HG03135 (cell line): ENCODE data around the gene TRIM71.
"Not testable (repeated sequence)": the region's sequence is repeated elsewhere in the genome, so short reads cannot be mapped to it uniquely, and the experiment has no call there.

ENCODE experiments used
- ATAC-seq: cut with Tn5 transposase; IDR thresholded peaks from one replicate; pipeline ENCODE4 v1.9.1; 2021; ENCODE audit warnings: mild to moderate bottlenecking, moderate library complexity; ENCODE audit not compliant: unreplicated experiment

Gene TRIM71

DNA sequence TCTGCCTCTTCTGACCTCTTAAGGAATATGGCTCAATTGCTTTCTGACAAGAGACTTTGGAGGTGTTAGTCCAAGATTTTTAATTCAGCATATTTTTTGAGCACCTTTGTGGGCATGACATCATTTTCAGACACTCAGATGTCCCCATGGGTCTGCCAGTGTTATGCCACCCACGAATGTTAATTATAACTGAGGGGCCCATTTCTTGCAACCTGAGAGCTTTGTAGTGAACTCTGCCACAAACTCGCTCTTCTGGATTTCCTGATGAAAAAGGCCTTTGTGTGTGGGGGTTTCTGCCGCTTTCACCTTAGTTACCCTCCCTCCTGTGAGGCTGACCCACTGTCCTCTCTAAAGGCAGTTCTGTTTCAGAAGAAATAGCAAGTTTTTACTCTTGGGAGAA is 69.1 kb downstream of the TRIM71 start:
- ATAC-seq, result no peak

DNA sequence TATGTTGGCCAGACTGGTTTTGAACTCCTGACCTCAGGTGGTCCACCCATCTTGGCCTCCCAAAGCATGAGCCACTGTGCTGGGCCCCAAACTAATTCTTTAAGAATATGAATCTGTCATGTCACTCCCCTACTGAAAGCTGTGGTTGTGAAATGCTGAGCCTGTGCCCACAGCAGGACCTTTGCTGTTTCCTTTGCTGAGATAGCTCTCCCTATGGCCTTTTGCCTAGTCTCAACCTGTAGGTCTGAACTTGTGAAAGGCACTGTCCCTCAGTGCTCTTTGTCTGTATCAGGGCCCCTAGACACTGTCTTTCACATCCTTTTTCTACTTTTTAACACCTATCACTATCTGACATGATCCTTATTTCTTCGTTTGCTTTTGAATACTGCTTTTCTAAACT is 70.9 kb downstream of the TRIM71 start:
- ATAC-seq, result peak; percentile 92

- no peak for ATAC-seq
These were observed 72.9 kb downstream of the TRIM71 start for GRCh38 chr3:32890420-32891276.

DNA sequence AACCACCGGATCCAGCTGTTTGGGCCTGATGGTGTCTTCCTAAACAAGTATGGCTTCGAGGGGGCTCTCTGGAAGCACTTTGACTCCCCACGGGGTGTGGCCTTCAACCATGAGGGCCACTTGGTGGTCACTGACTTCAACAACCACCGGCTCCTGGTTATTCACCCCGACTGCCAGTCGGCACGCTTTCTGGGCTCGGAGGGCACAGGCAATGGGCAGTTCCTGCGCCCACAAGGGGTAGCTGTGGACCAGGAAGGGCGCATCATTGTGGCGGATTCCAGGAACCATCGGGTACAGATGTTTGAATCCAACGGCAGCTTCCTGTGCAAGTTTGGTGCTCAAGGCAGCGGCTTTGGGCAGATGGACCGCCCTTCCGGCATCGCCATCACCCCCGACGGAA is 73.6 kb downstream of the TRIM71 start:
- no peak for ATAC-seq

DNA sequence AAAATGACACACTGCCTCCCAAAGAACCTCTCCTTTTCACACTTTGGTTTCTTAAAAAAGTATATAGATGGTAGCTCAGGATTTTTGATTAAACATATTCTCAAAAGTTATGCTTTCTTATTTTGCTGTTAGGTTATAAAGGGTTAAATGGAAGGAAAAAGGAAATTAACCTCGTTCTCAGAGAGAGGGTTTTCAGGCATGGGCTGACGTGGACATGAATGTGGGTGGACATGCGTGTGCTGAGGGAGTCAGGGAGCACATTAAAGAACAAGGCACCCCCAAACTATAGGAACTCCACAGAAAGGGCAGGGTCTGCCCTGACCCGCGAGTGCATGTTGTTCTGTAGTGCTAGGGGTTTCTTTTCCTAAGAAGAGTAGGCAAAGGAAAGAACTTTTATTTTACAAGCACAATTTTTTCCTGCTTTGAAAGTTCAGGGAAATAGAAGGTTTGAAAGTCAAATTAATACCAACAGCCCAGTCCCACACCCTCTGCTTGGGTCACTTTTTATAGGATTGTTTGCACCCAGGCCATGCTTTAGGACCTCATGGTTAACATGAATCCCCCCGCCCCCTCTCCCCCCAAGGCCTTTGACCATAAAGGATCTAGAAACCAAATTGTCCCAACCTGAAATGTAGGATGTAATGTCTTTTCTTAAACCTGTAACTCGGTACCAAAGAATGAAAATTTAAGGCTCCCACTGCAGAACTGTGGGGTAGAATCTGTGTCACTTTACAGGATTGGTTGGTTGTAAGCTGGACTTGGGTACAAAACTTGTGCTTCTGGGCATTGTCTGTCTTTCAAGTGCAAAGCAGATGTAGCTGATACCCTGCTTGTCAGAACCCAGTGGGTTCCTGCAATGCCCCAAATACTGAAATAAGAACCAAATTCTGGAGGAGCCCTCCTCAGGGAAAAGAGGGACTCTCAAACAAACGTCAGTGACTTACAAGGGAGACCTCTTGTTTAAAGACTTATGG is 75.1 kb downstream of the TRIM71 start:
- ATAC-seq, result no peak

- no peak for ATAC-seq
These were observed 77.2 kb downstream of the TRIM71 start for GRCh38 chr3:32894977-32895376.

DNA sequence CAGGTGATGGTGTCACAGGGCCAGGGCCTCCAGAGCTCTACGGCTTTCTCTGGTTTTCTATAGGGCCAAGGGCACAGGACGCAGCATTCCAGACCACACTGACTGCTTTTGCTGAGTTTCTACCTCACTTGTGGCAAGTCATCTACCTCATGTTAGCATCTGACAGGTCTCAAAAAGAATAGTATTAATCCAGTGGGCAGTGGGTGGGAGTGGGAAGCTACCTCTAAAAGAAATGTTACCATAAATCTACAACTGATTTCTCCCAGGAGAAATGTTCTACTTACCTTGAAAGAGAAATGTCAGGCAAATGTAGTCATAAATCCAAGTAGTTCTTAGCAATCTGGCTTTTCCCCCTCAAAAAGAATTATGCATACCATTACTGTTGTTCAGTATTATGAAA is 77.9 kb downstream of the TRIM71 start:
- ATAC-seq, result no peak

GRCh38 chr3:32896143-32896542 is 78.3 kb downstream of the TRIM71 start:
- no peak for ATAC-seq

DNA sequence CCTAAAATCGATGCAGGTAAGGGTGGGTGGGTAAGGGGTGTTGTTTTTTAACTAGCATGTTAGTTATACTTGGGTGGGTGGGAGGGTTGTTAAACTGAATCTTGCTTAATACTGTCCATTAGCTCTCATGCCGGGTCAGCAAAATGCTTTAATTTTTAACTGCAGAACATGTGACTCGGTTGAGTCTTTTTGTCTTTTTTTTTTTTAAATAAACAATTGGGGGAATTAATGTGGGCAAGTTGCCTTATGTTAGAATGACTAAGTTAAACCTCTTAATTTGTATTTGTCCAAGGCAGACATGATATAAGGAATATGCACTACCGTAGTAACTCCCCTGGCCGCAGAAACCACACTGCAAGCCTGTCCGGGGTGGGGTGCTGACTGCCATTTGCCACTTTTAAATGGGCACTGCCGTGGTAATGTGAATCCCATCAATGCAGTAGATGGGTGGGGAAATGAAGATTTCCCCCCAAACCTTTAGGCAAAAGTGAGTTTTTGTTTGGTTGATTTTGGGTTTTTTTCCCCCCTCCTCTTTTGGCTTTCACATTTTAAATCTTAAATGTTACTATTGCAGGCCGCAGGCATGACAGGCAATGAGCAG is 79.3 kb downstream of the TRIM71 start:
- no peak for ATAC-seq

- no peak for ATAC-seq
These were observed 80.3 kb downstream of the TRIM71 start for GRCh38 chr3:32897981-32898623.

GRCh38 chr3:32899265-32899664 is 81.5 kb downstream of the TRIM71 start:
- no peak for ATAC-seq

DNA sequence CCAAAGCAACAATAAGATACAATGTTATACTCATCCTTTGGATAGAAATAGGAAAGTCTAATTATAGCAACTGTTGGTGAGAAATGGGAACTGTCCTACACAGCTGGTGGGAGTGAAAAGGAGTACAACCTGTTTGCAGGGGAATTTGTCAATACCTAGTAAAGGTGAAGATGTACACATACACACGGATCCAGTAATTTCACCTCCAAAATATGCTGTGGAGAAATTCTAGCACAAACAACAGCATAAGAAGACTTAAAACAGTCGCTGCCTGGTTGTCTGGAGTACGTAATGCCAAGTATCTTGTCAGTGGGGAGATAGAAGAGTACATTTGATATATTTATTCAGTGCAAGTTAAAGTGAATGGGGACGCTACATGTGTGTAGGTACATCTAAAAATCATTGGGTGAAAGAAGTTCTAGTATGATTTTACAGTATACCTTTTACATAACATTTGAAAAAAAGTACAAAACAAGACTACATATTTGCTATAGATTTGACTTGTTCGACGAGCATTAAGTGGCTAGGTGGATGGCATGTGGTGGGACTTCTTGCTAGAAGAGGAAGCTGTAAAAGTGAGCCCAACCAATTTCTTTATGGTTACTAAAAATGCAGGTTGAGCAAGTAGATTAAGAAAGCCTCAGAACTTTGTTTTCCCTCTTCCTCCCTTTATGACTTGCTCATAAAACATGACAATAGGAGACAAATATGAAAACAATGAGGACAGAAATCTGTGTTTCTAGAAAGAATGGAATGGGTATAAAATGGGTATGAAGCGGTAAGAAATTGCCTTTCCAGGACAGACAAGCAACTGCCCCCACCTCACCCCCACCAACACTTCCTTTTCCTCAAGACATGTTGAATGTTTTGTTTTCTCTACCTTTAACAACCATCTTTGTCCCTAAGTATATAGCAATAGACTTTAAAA is 83.5 kb downstream of the TRIM71 start:
- ATAC-seq, result no peak

GRCh38 chr3:32902887-32903371 is 85.1 kb downstream of the TRIM71 start:
- ATAC-seq, result not testable (repeated sequence)

GRCh38 chr3:32903953-32904352 is 86.2 kb downstream of the TRIM71 start:
- no peak for ATAC-seq

DNA sequence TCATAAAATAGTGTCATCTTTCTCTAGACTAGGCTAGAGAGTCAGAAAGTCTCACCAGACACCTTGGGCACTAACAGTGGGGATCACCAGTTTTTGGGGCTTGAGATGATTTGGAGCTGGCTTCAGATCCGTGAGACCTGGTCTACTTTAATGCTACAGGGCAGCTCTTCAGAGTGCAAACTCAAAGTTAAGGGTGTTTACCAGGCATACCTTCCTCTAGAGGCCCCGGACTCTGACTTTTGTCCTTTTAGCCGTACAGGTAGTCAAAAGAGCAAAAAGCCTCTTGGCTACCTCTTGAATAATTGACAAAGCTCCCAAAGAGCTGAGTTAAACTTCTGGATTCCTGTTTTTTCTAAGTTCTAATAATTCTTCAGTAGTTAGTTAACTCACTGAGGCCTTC is 92.2 kb downstream of the TRIM71 start:
- no peak for ATAC-seq

- no peak for ATAC-seq
These were observed 93.2 kb downstream of the TRIM71 start for GRCh38 chr3:32910954-32911353.

DNA sequence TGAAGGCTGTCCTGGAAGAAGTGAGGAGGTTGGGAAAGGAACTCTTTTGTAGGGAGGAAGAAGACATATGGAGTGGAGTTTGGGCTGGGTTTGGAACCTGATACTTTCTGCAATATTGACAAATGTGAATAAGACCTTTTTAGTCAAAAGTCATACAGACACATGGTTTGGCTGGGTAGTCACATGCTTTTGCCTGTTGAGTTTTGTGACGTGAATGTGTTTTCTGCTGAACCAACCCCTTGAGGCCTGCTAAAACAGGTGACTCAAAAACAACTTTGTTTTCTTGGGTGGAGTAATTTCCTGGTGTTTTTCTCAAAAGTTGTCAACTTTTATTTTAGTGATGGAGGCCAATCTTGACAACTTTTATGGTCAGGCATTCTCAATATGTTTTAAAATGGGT is 94.2 kb downstream of the TRIM71 start:
- ATAC-seq, result no peak

DNA sequence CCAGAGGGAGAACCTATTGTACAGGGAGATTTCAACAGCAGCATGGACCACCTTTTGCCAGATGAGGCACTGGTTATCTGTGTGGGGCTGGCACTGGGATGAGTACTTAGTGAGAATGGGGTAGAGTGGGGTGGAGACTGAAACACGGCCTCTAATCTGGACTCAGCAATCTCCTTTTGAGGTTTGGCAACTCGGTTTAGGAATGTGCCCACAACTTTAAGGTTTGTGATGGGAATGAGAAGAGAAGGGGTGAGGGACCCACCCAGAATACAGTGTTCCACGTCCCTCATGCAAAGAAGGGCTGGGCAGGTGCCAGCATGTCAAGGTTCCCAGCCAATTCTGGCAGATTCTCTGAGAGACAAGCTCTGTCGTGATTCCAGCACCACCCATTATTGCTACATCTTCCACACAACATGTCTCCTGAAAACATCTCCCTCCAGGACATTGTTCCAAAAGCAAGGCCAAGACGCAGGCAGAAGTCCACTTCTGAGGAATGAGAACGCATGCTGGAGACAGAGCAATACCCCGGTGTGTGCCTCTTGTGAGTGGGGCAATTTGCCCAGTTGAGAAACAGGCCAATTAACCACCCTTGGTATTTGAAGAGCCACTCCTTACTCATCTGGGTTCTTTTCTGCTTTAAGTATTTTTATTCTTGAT is 96.1 kb downstream of the TRIM71 start:
- no peak for ATAC-seq

GRCh38 chr3:32919920-32920319 is 102.1 kb downstream of the TRIM71 start:
- ATAC-seq, result no peak
